ENCODE data around the gene FAM124A. TPM values are rescaled to one million over a fixed set of nuclear protein-coding genes. Genes with fewer than 3 reads are reported as not detected.
A peak's percentile ranks its signal among the peaks of the same experiment; 100 is the strongest.

Gene FAM124A
- total RNA-seq, 1 donor from 2014 or later = 2.4 TPM

- Mint-ChIP-seq H3K9me3 (ENCODE audit: low read depth) (no peaks in the 10 kb centered on the region), H3K4me1 (ENCODE audit: low read depth) (peaks cover 20% of the 10 kb centered on the region), H3K4me3 (ENCODE audit: unreplicated experiment) (no peak overlapping the region), H3K27ac (ENCODE audit: unreplicated experiment) (peak overlapping the region; percentile 71), H3K27me3 (ENCODE audit: low read depth) (no peaks in the 10 kb centered on the region), H3K36me3 (ENCODE audit: low read depth) (peaks cover 5% of the 10 kb centered on the region)
- no peak for DNase-seq (ENCODE audit: low spot score)
- TF ChIP-seq CTCF (IDR thresholded peaks at IDR 0.05) = no peak
Observed at GRCh38 chr13:51258612-51259548, 36.7 kb downstream of the FAM124A start.

GRCh38 chr13:51260154-51260553 is 38.0 kb downstream of the FAM124A start:
- TF ChIP-seq CTCF (IDR thresholded peaks at IDR 0.05) = no peak
- peaks cover 20% of the 10 kb centered on the region for H3K4me1 Mint-ChIP-seq (ENCODE audit: low read depth)

GRCh38 chr13:51261610-51262249 is 39.5 kb downstream of the FAM124A start:
- Mint-ChIP-seq H3K9me3 (ENCODE audit: low read depth) (no peaks in the 10 kb centered on the region), H3K4me3 (ENCODE audit: unreplicated experiment) (no peak overlapping the region), H3K36me3 (ENCODE audit: low read depth) (peaks cover 5% of the 10 kb centered on the region), H3K27me3 (ENCODE audit: low read depth) (no peaks in the 10 kb centered on the region), H3K4me1 (ENCODE audit: low read depth) (peaks cover 20% of the 10 kb centered on the region), H3K27ac (ENCODE audit: unreplicated experiment) (no peak overlapping the region)
- no peak for DNase-seq (ENCODE audit: low spot score)
- TF ChIP-seq CTCF (IDR thresholded peaks at IDR 0.05) = no peak

More at GRCh38 chr13:51260154-51260553, 38.0 kb downstream of the FAM124A start:
- Mint-ChIP-seq H3K36me3 (ENCODE audit: low read depth) (peaks cover 5% of the 10 kb centered on the region), H3K4me3 (ENCODE audit: unreplicated experiment) (no peak overlapping the region), H3K27ac (ENCODE audit: unreplicated experiment) (no peak overlapping the region), H3K9me3 (ENCODE audit: low read depth) (no peaks in the 10 kb centered on the region), H3K27me3 (ENCODE audit: low read depth) (no peaks in the 10 kb centered on the region)
- no peak for DNase-seq (ENCODE audit: low spot score)

GRCh38 chr13:51262501-51263211 is 40.5 kb downstream of the FAM124A start:
- Mint-ChIP-seq H3K36me3 (ENCODE audit: low read depth) (peaks cover 1% of the 10 kb centered on the region), H3K9me3 (ENCODE audit: low read depth) (no peaks in the 10 kb centered on the region), H3K27me3 (ENCODE audit: low read depth) (no peaks in the 10 kb centered on the region)

More at GRCh38 chr13:51262501-51263211, 40.5 kb downstream of the FAM124A start:
- peaks cover 20% of the 10 kb centered on the region for H3K4me1 Mint-ChIP-seq (ENCODE audit: low read depth)
- DNase-seq (ENCODE audit: low spot score) = no peak
- H3K27ac Mint-ChIP-seq (ENCODE audit: unreplicated experiment) = peak overlapping the region; percentile 74
- TF ChIP-seq CTCF (IDR thresholded peaks at IDR 0.05) = peak; percentile 44
- no peak overlapping the region for H3K4me3 Mint-ChIP-seq (ENCODE audit: unreplicated experiment)

All from chondrocyte (in vitro differentiated cells).